Measurements from ENCODE around the gene LRIG1. TPM values are rescaled to one million over a fixed set of nuclear protein-coding genes. Genes with fewer than 3 reads are reported as not detected.

LRIG1 gene, protein sequence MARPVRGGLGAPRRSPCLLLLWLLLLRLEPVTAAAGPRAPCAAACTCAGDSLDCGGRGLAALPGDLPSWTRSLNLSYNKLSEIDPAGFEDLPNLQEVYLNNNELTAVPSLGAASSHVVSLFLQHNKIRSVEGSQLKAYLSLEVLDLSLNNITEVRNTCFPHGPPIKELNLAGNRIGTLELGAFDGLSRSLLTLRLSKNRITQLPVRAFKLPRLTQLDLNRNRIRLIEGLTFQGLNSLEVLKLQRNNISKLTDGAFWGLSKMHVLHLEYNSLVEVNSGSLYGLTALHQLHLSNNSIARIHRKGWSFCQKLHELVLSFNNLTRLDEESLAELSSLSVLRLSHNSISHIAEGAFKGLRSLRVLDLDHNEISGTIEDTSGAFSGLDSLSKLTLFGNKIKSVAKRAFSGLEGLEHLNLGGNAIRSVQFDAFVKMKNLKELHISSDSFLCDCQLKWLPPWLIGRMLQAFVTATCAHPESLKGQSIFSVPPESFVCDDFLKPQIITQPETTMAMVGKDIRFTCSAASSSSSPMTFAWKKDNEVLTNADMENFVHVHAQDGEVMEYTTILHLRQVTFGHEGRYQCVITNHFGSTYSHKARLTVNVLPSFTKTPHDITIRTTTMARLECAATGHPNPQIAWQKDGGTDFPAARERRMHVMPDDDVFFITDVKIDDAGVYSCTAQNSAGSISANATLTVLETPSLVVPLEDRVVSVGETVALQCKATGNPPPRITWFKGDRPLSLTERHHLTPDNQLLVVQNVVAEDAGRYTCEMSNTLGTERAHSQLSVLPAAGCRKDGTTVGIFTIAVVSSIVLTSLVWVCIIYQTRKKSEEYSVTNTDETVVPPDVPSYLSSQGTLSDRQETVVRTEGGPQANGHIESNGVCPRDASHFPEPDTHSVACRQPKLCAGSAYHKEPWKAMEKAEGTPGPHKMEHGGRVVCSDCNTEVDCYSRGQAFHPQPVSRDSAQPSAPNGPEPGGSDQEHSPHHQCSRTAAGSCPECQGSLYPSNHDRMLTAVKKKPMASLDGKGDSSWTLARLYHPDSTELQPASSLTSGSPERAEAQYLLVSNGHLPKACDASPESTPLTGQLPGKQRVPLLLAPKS
- total RNA-seq, result 12.5 and 13.3 TPM in 2 replicates
- polyA plus RNA-seq, result 8.2 and 8.7 TPM in 2 replicates

GRCh38 chr3:66500576-66501482, at the start of gene LRIG1:
TSS of gene LRIG1 (minus strand) at chr3:66501022. CDS start at chr3:66500407, 615 bp downstream.
- Histone ChIP-seq H3K4me2 (peak within 1 kb of the TSS; percentile 84), H3K9me3 (ENCODE audit: low read depth) (no peaks in the 10 kb centered on the region), H4K20me1 (ENCODE audit: insufficient read depth, poor library complexity, severe bottlenecking) (peaks cover 5% of the 10 kb centered on the region), H3K27me3 (no peaks in the 10 kb centered on the region), H2AFZ (peak within 1 kb of the TSS; percentile 66), H3K9me2 (replicated peaks; ENCODE audit: insufficient read depth) (no peaks in the 10 kb centered on the region), H3K4me1 (ENCODE audit: insufficient read depth) (peaks cover 27% of the 10 kb centered on the region), H3K36me3 (replicated peaks; ENCODE audit: insufficient read depth, low read depth) (no peaks in the 10 kb centered on the region), H3K79me2 (peaks cover 36% of the 10 kb centered on the region), H3K4me3 (peak within 1 kb of the TSS; percentile 55), H3K27ac (peak within 1 kb of the TSS; percentile 43)
- WGBS (ENCODE audit: low lambda C conversion rate, missing lambda C conversion rate), result under 1% methylated on average over 49 of the region's 109 CpGs
- peak; percentile 99 for DNase-seq (ENCODE audit: low spot score)
- TF ChIP-seq EZH2phosphoT487 (IDR thresholded peaks at IDR 0.05; ENCODE audit: low read depth, severe bottlenecking, unreplicated experiment) (no peak), CTCF (IDR thresholded peaks at IDR 0.05; ENCODE audit: poor library complexity) (peak; percentile 12), EZH2 (IDR thresholded peaks at IDR 0.05; ENCODE audit: borderline replicate concordance) (no peak)

DNA sequence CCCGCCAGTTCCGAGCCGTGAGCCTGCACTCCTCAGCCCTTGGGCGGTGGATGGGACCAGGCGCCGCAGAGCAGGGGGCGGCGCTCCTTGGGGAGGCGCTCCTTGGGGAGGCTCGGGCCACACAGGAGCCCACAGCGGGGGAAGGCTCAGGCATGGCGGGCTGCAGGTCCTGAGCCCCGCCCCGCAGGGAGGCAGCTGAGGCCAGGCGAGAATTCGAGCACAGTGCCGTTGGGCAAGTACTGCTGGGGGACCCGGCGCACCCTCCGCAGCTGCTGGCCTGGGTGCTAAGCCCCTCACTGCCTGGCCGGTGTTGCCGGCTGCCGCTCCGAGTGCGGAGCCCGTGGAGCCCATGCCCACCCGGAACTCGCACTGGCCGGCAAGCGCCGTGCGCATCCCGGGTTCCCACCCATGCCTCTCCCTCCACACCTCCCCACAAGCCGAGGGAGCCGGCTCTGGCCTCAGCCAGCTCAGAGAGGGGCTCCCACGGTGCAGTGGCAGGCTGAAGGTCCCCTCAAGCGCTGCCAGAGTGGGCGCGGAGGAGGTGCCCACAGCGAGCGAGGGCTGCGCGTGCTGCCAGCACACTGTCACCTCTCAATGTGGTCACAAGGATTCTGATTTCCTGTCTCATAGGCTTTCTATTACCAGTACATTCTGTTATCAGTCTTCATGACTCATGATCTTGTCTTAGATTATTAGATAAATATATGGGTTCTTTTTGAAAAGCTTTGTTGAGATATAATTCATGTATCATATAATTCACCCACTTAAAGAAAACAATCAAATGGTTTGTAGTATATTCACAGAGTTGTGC, 44.0 kb upstream of the LRIG1 start:
- Histone ChIP-seq H3K4me3 (no peak overlapping the region), H3K36me3 (replicated peaks; ENCODE audit: insufficient read depth, low read depth) (no peaks in the 10 kb centered on the region), H2AFZ (no peak overlapping the region), H3K79me2 (no peaks in the 10 kb centered on the region), H3K27ac (no peak overlapping the region), H4K20me1 (ENCODE audit: insufficient read depth, poor library complexity, severe bottlenecking) (no peaks in the 10 kb centered on the region), H3K4me2 (no peak overlapping the region), H3K9me2 (replicated peaks; ENCODE audit: insufficient read depth) (no peaks in the 10 kb centered on the region), H3K4me1 (ENCODE audit: insufficient read depth) (no peaks in the 10 kb centered on the region), H3K9me3 (ENCODE audit: low read depth) (no peaks in the 10 kb centered on the region), H3K27me3 (no peaks in the 10 kb centered on the region)
- TF ChIP-seq CTCF (IDR thresholded peaks at IDR 0.05; ENCODE audit: poor library complexity) (no peak), EZH2 (IDR thresholded peaks at IDR 0.05; ENCODE audit: borderline replicate concordance) (no peak), EZH2phosphoT487 (IDR thresholded peaks at IDR 0.05; ENCODE audit: low read depth, severe bottlenecking, unreplicated experiment) (no peak)
- 97% methylated on average over 23 of the region's 43 CpGs for WGBS (ENCODE audit: low lambda C conversion rate, missing lambda C conversion rate)
- no peak for DNase-seq (ENCODE audit: low spot score)
